NOMO-1 treated with dmso at 0.1 percent for 144 hours (cell line): ENCODE data around the gene SPATA17.
"Not testable (repeated sequence)": the region's sequence is repeated elsewhere in the genome, so short reads cannot be mapped to it uniquely, and the experiment has no call there.

Source experiments
- DNase-seq: peaks from one replicate; lab custom pipeline; 2025; ENCODE audit not compliant: unreplicated experiment; lab: John Stamatoyannopoulos, UW

SPATA17 gene

GRCh38 chr1:217630711-217631591, at the start of gene SPATA17, which contains the start of gene GPATCH2:
SPATA17 (plus strand) TSS chr1:217631344; CDS start chr1:217631379, 35 bp downstream.
GPATCH2 (minus strand) TSS chr1:217631090; CDS start chr1:217630971, 119 bp downstream.
- DNase-seq, result peak; percentile 70

- not testable (repeated sequence) for DNase-seq
Observed at GRCh38 chr1:217584286-217584811, 46.8 kb upstream of the SPATA17 start.

- DNase-seq, result no peak
Observed at GRCh38 chr1:217585577-217585976, 45.6 kb upstream of the SPATA17 start.

GRCh38 chr1:217586586-217586985, 44.6 kb upstream of the SPATA17 start:
- no peak for DNase-seq

GRCh38 chr1:217590598-217590997, 40.5 kb upstream of the SPATA17 start:
- no peak for DNase-seq

GRCh38 chr1:217599154-217599553, 32.0 kb upstream of the SPATA17 start:
- DNase-seq, result no peak

- no peak for DNase-seq
Observed at GRCh38 chr1:217602380-217602779, 28.8 kb upstream of the SPATA17 start.

GRCh38 chr1:217605390-217605789, 25.8 kb upstream of the SPATA17 start:
- DNase-seq, result no peak

GRCh38 chr1:217614200-217614712, 16.9 kb upstream of the SPATA17 start:
- no peak for DNase-seq

- DNase-seq, result peak; percentile 20
Observed at GRCh38 chr1:217617126-217617525, 14.0 kb upstream of the SPATA17 start.

- no peak for DNase-seq
Observed at GRCh38 chr1:217620814-217621213, 10.3 kb upstream of the SPATA17 start.

- no peak for DNase-seq
Observed at GRCh38 chr1:217622042-217622441, 9.1 kb upstream of the SPATA17 start.

- no peak for DNase-seq
Observed at GRCh38 chr1:217626321-217626720, 4.8 kb upstream of the SPATA17 start.

GRCh38 chr1:217627431-217627830, 3.7 kb upstream of the SPATA17 start:
- no peak for DNase-seq

GRCh38 chr1:217642455-217642854, 11.3 kb downstream of the SPATA17 start:
- no peak for DNase-seq

- no peak for DNase-seq
Observed at GRCh38 chr1:217647791-217648190, 16.6 kb downstream of the SPATA17 start.

- no peak for DNase-seq
Observed at GRCh38 chr1:217650674-217651073, 19.5 kb downstream of the SPATA17 start.

GRCh38 chr1:217660353-217661062, 29.4 kb downstream of the SPATA17 start:
- DNase-seq, result no peak

- DNase-seq, result no peak
Observed at GRCh38 chr1:217661407-217661806, 30.3 kb downstream of the SPATA17 start.

GRCh38 chr1:217668351-217668940, 37.3 kb downstream of the SPATA17 start:
- DNase-seq, result no peak

- DNase-seq, result peak; percentile 46
Observed at GRCh38 chr1:217673387-217673786, 42.2 kb downstream of the SPATA17 start.
